ENCODE measurements around the gene BCL11B. TPM values are rescaled to one million over a fixed set of nuclear protein-coding genes. Genes with fewer than 3 reads are reported as not detected.

Gene BCL11B
- total and polyA plus RNA-seq, 2 of the 8 experiments (the other 6 are each of a cell fraction or from before 2014, with no cell fraction given), result 0.63 to 5.9 TPM

GRCh38 chr14:99284254-99285004, 12.4 kb upstream of the BCL11B start:
- 78% methylated on average over 18 of the region's 18 CpGs; no CpG with 5 or more reads in 1 of the 2 experiments for WGBS, 2 experiments (ENCODE audit: extremely low coverage in 1 of 2, insufficient coverage in 1 of 2, insufficient read length in 1 of 2, insufficient replicate concordance in 2 of 2, low coverage in 1 of 2, low lambda C conversion rate in 2 of 2, missing lambda C conversion rate in 1 of 2)

More at GRCh38 chr14:99284254-99285004, 12.4 kb upstream of the BCL11B start:
- H3K4me3 ChIP-seq (ENCODE audit: extremely low read depth in 1 of 4, insufficient read depth in 2 of 4, low read depth in 3 of 4, low read length in 4 of 4), result no peak overlapping the region
- peak in 1 of 2 experiments; percentile 46 for DNase-seq (ENCODE audit: low read depth in 1 of 2, low spot score in 2 of 2)
- no peak for FAIRE-seq
- no peak overlapping the region for H3K9ac ChIP-seq (replicated peaks in 1 of 4; ENCODE audit: extremely low read depth in 1 of 4, low read depth in 3 of 4, low read length in 3 of 4)
- no peaks in the 10 kb centered on the region for H3K79me1 ChIP-seq (ENCODE audit: low read depth, low read length)
- H4K91ac ChIP-seq (replicated peaks; ENCODE audit: insufficient read length, low read length), result peak overlapping the region; percentile 80
- TF ChIP-seq BCL11A (IDR thresholded peaks at IDR 0.05; ENCODE audit: low read depth in 2 of 2, low read length in 2 of 2), result no peak
- TF ChIP-seq, protein P1, sequence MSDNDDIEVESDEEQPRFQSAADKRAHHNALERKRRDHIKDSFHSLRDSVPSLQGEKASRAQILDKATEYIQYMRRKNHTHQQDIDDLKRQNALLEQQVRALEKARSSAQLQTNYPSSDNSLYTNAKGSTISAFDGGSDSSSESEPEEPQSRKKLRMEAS (IDR thresholded peaks at IDR 0.05), result 0 out of 2 replicates have a peak, but pooled peaks have one; percentile 19
- TF ChIP-seq, protein P2, sequence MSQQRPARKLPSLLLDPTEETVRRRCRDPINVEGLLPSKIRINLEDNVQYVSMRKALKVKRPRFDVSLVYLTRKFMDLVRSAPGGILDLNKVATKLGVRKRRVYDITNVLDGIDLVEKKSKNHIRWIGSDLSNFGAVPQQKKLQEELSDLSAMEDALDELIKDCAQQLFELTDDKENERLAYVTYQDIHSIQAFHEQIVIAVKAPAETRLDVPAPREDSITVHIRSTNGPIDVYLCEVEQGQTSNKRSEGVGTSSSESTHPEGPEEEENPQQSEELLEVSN (IDR thresholded peaks at IDR 0.05), result no peak
- peak overlapping the region; percentile 36; the same call in 1 of the 2 replicates for H2AFZ ChIP-seq (ENCODE audit: low read length)
- no peak overlapping the region for H4K5ac ChIP-seq (ENCODE audit: insufficient read length, low read depth, low read length)
- H4K8ac ChIP-seq (ENCODE audit: extremely low read depth, insufficient read depth, low read length), result no peak overlapping the region; the same call in 1 of the 2 replicates
- peak overlapping the region; percentile 61; the same call in 1 of the 2 replicates for H2BK20ac ChIP-seq (ENCODE audit: low read length)
- no peak overlapping the region for H3K4ac ChIP-seq (replicated peaks; ENCODE audit: insufficient read length, low read depth, low read length)
- H3K23me2 ChIP-seq (ENCODE audit: low read depth, low read length), result no peaks in the 10 kb centered on the region
- H3K56ac ChIP-seq (replicated peaks; ENCODE audit: insufficient read length, low read depth, low read length), result no peak overlapping the region
- CTCF ChIA-PET (ENCODE audit: partially characterized antibody), result interaction anchor here (0.9 to 1.8 kb wide), 7 partner anchors 9 to 132 kb away, joined by 3 to 5 read pairs (median 4); no protein-coding TSS in a partner anchor
- peak overlapping the region; percentile 52 for H2BK120ac ChIP-seq (replicated peaks; ENCODE audit: low read depth, low read length)
- no peaks in the 10 kb centered on the region for H3K79me2 ChIP-seq (ENCODE audit: control insufficient read depth in 1 of 2, insufficient read depth in 2 of 2, low read length in 2 of 2)
- H2BK12ac ChIP-seq (ENCODE audit: low read depth, low read length), result peak overlapping the region; percentile 90; the same call in 1 of the 2 replicates
- peaks cover 0 to 6% (median 1%) of the 10 kb centered on the region in 4 experiments; a peak in 3 of 7 replicates for H3K4me1 ChIP-seq (replicated peaks in 1 of 4; ENCODE audit: control insufficient read depth in 3 of 4, insufficient read depth in 4 of 4, low read length in 3 of 4)
- no peak overlapping the region for H2AK5ac ChIP-seq (ENCODE audit: low read depth, low read length)
- peak overlapping the region; percentile 24; the same call in 1 of the 2 replicates for H3K18ac ChIP-seq (ENCODE audit: extremely low read depth, low read length)
- H3K36me3 ChIP-seq (ENCODE audit: control insufficient read depth in 2 of 4, insufficient read depth in 4 of 4, low read length in 3 of 4), result no peaks in the 10 kb centered on the region
- POLR2A ChIA-PET (ENCODE audit: partially characterized antibody), result interaction anchor here (1.1 kb wide), 2 partner anchors 12 to 15 kb away, joined by 3 read pairs; partner anchors contain the start of gene BCL11B
- no peaks in the 10 kb centered on the region for H3K9me3 ChIP-seq (ENCODE audit: insufficient read depth in 2 of 2, low read depth in 1 of 2, low read length in 1 of 2)
- H3K27me3 ChIP-seq (replicated peaks in 1 of 4; ENCODE audit: control insufficient read depth in 3 of 4, extremely low read depth in 1 of 4, insufficient read depth in 3 of 4, low read length in 3 of 4), result no peaks in the 10 kb centered on the region
- H3K27ac ChIP-seq (ENCODE audit: low read depth, low read length), result no peak overlapping the region
- no peak overlapping the region; a peak in 1 of 4 replicates for H3K4me2 ChIP-seq (ENCODE audit: insufficient read depth in 1 of 2, low read depth in 2 of 2, low read length in 2 of 2)
- H2BK15ac ChIP-seq (ENCODE audit: low read length), result no peak overlapping the region
- H3K14ac ChIP-seq (ENCODE audit: insufficient read length), result no peak overlapping the region
- H4K20me1 ChIP-seq (replicated peaks in 1 of 2; ENCODE audit: control insufficient read depth in 1 of 2, insufficient read depth in 2 of 2, low read length in 2 of 2), result no peaks in the 10 kb centered on the region
- H3K23ac ChIP-seq (ENCODE audit: insufficient read length), result no peak overlapping the region
- no peak overlapping the region for H2BK5ac ChIP-seq (ENCODE audit: low read depth, low read length)

All from H1 (cell line).